Measurements from ENCODE around the gene USP1. TPM values are rescaled to one million over a fixed set of nuclear protein-coding genes. Genes with fewer than 3 reads are reported as not detected.

Gene USP1
- total RNA-seq, 1 experiment from 2014 or later: 64.6 TPM

GRCh38 chr1:62448221-62448933 lies 11.5 kb downstream of the USP1 start:
- Histone ChIP-seq H4K5ac (ENCODE audit: insufficient read length, low read depth, low read length) (no peak overlapping the region), H2AK5ac (ENCODE audit: insufficient read length, low read length) (no peak overlapping the region), H4K20me1 (ENCODE audit: control insufficient read depth, insufficient read depth, insufficient read length) (no peaks in the 10 kb centered on the region), H3K56ac (ENCODE audit: insufficient read length, low read depth, low read length) (no peak overlapping the region), H3K23me2 (ENCODE audit: insufficient read length, low read depth, low read length, poor library complexity, severe bottlenecking) (no peaks in the 10 kb centered on the region), H4K91ac (ENCODE audit: insufficient read length, low read depth, low read length) (no peak overlapping the region), H3T11ph (ENCODE audit: low read length) (no peak overlapping the region), H2BK120ac (ENCODE audit: low read depth, low read length, poor library complexity, severe bottlenecking) (no peak overlapping the region), H3K79me2 (ENCODE audit: insufficient read depth, low read length) (no peaks in the 10 kb centered on the region), H3K9me3 (ENCODE audit: control insufficient read depth, low read depth, low read length) (no peaks in the 10 kb centered on the region), H2AFZ (ENCODE audit: low read length) (no peak overlapping the region), H3K27ac (ENCODE audit: insufficient read length, low read depth, low read length) (no peak overlapping the region), H2BK5ac (ENCODE audit: insufficient read length, low read length) (no peak overlapping the region), H2BK20ac (ENCODE audit: low read depth, low read length, poor library complexity, severe bottlenecking) (no peak overlapping the region), H3K79me1 (ENCODE audit: insufficient read depth, low read depth, low read length, poor library complexity, severe bottlenecking) (no peaks in the 10 kb centered on the region), H2BK15ac (ENCODE audit: low read depth, low read length) (no peak overlapping the region), H3K4me2 (ENCODE audit: insufficient read depth, insufficient read length, low read length) (no peak overlapping the region), H3K9ac (ENCODE audit: extremely low read depth, insufficient read length, low read length) (no peak overlapping the region), H3K4ac (ENCODE audit: low read depth, low read length) (no peak overlapping the region), H2BK12ac (ENCODE audit: insufficient read length, low read depth, low read length) (no peak overlapping the region), H3K23ac (ENCODE audit: insufficient read length, low read depth, low read length) (no peak overlapping the region), H4K8ac (replicated peaks; ENCODE audit: insufficient read length, low read depth, low read length) (no peak overlapping the region), H3K18ac (ENCODE audit: insufficient read length, low read depth, low read length) (no peak overlapping the region), H3K4me1 (ENCODE audit: insufficient read depth, low read length) (no peaks in the 10 kb centered on the region), H3K27me3 (ENCODE audit: insufficient read depth, low read length) (no peaks in the 10 kb centered on the region), H3K14ac (ENCODE audit: insufficient read depth, low read length) (no peak overlapping the region)
- Mint-ChIP-seq H3K4me3 (no peak overlapping the region), H3K9me3 (no peaks in the 10 kb centered on the region), H3K27ac (no peak overlapping the region; a peak in 1 of 7 replicates), H3K27me3 (ENCODE audit: low read depth) (no peaks in the 10 kb centered on the region), H3K36me3 (ENCODE audit: insufficient read depth in 1 of 3, low read depth in 3 of 3) (peaks cover 53 to 93% (median 90%) of the 10 kb centered on the region in 3 experiments), H3K4me1 (no peaks in the 10 kb centered on the region)
- no peak for DNase-seq
- no peak for TF ChIP-seq CTCF (conservative IDR thresholded peaks at IDR 0.05)
- no CpG with 5 or more reads among the region's 3 CpGs for WGBS (ENCODE audit: extremely low coverage, insufficient read length, low lambda C conversion rate)

All from H9 (cell line).